Neural progenitor cell (in vitro differentiated cells): ENCODE results near the gene ACYP1.

Experiments used
- EZH2 ChIP-seq: fragments of 200-600 bp; sonication (generic); IDR thresholded peaks from 2 replicates; pipeline ENCODE4 v1.6.1; 2017; ENCODE audit warnings: antibody characterized with exemption, mild to moderate bottlenecking, moderate library complexity
- TF ChIP-seq, protein P1 (sequence below): fragments of 200-600 bp; sonication (generic); IDR thresholded peaks from 2 replicates; pipeline ENCODE4 v1.5.1; 2017; ENCODE audit warnings: antibody characterized with exemption, mild to moderate bottlenecking

- TF ChIP-seq, protein P1, sequence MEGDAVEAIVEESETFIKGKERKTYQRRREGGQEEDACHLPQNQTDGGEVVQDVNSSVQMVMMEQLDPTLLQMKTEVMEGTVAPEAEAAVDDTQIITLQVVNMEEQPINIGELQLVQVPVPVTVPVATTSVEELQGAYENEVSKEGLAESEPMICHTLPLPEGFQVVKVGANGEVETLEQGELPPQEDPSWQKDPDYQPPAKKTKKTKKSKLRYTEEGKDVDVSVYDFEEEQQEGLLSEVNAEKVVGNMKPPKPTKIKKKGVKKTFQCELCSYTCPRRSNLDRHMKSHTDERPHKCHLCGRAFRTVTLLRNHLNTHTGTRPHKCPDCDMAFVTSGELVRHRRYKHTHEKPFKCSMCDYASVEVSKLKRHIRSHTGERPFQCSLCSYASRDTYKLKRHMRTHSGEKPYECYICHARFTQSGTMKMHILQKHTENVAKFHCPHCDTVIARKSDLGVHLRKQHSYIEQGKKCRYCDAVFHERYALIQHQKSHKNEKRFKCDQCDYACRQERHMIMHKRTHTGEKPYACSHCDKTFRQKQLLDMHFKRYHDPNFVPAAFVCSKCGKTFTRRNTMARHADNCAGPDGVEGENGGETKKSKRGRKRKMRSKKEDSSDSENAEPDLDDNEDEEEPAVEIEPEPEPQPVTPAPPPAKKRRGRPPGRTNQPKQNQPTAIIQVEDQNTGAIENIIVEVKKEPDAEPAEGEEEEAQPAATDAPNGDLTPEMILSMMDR = no peak
- no peak for TF ChIP-seq EZH2
These were observed 38.7 kb downstream of the ACYP1 start for GRCh38 chr14:75025082-75025481.
